PC-9 (cell line): Measurements from ENCODE around the gene IL15. TPM values are rescaled to one million over a fixed set of nuclear protein-coding genes. Genes with fewer than 3 reads are reported as not detected.

Experiments
- BruUV-seq: library from RNA; stranded (reverse); fragments of 400-500 nt; replicated peaks from 2 replicates; lab custom pipeline; 2021; lab: Mats Ljungman, UMichigan
- CTCF ChIA-PET: fragments of 300-600 bp; sonication (Branson Sonifier 250); formaldehyde crosslinking; loops from one replicate; lab custom pipeline; 2022; ENCODE audit warnings: antibody characterized with exemption; lab: Charles Lee
- POLR2A ChIA-PET: fragments of 300-600 bp; sonication (Branson Sonifier 250); formaldehyde crosslinking; loops from one replicate; lab custom pipeline; 2022; ENCODE audit warnings: antibody characterized with exemption; ENCODE audit not compliant: unreplicated experiment; lab: Charles Lee
- DNase-seq, 2 experiments: peaks; one replicate each; pipeline versions ENCODE4 v3.0.0 to v3.0.0-alpha.2; 2015 to 2022; ENCODE audit warnings: mixed read lengths in 1 of 2
- H2AFZ ChIP-seq: fragments of 200-600 bp; sonication (generic); 2 replicates; pipeline ENCODE4 v1.8.1; 2017; ENCODE audit warnings: antibody characterized with exemption
- H3F3A ChIP-seq: fragments of 200-600 bp; sonication (generic); 2 replicates; pipeline ENCODE4 v1.8.1; 2017; ENCODE audit warnings: antibody characterized with exemption, mild to moderate bottlenecking, low read depth; ENCODE audit not compliant: insufficient read depth
- H3K27ac ChIP-seq: fragments of 200-600 bp; sonication (generic); 2 replicates; pipeline ENCODE4 v1.6.1; 2016; ENCODE audit warnings: mixed run types
- H3K27me3 ChIP-seq: fragments of 200-600 bp; sonication (generic); 2 replicates; pipeline ENCODE4 v1.6.1; 2016; ENCODE audit warnings: low read depth, mixed run types; ENCODE audit not compliant: insufficient read depth
- H3K36me3 ChIP-seq: fragments of 200-600 bp; sonication (generic); 2 replicates; pipeline ENCODE4 v1.6.1; 2016; ENCODE audit warnings: low read depth, mixed run types
- H3K4me1 ChIP-seq: fragments of 200-600 bp; sonication (generic); replicated peaks from 2 replicates; pipeline ENCODE4 v1.6.1; 2016; ENCODE audit warnings: mixed run types; ENCODE audit not compliant: insufficient read depth
- H3K4me2 ChIP-seq: fragments of 200-600 bp; sonication (generic); 2 replicates; pipeline ENCODE4 v1.6.1; 2017; ENCODE audit warnings: mixed run types
- H3K4me3 ChIP-seq: fragments of 200-600 bp; sonication (generic); 2 replicates; pipeline ENCODE4 v1.6.1; 2016; ENCODE audit warnings: mixed run types
- H3K79me2 ChIP-seq: fragments of 200-600 bp; sonication (generic); 2 replicates; pipeline ENCODE4 v1.6.1; 2017; ENCODE audit warnings: low read depth, mixed run types
- H3K9me2 ChIP-seq: fragments of 200-600 bp; sonication (generic); 2 replicates; pipeline ENCODE4 v1.8.1; 2017; ENCODE audit warnings: mild to moderate bottlenecking; ENCODE audit not compliant: insufficient read depth
- H3K9me3 ChIP-seq: fragments of 200-600 bp; sonication (generic); 2 replicates; pipeline ENCODE4 v1.8.1; 2016; ENCODE audit warnings: low read depth; ENCODE audit not compliant: insufficient read depth
- H4K20me1 ChIP-seq: fragments of 200-600 bp; sonication (generic); 2 replicates; pipeline ENCODE4 v1.8.1; 2017; ENCODE audit not compliant: insufficient read depth
- CTCF ChIP-seq: fragments of 200-600 bp; sonication (generic); conservative IDR thresholded peaks from 2 replicates; pipeline ENCODE4 v1.6.1; 2017; ENCODE audit warnings: mixed run types, antibody characterized with exemption, mild to moderate bottlenecking, moderate library complexity
- EZH2 ChIP-seq: fragments of 200-600 bp; sonication (generic); IDR thresholded peaks from 2 replicates; pipeline ENCODE4 v1.8.0; 2017; ENCODE audit warnings: antibody characterized with exemption, low read depth
- intact Hi-C: fragments of 100-400 bp; cut with micrococcal nuclease; formaldehyde crosslinking; loops from one replicate; pipeline ENCODE4 v1.10.0; 2022; ENCODE audit not compliant: unreplicated experiment
- total RNA-seq: library from RNA; stranded (reverse); gene quantifications from 2 replicates; pipeline ENCODE4 v1.2.3, GENCODE V29; 2021

Gene IL15
- total RNA-seq, 1 experiment from 2014 or later: 4.2 TPM

DNA sequence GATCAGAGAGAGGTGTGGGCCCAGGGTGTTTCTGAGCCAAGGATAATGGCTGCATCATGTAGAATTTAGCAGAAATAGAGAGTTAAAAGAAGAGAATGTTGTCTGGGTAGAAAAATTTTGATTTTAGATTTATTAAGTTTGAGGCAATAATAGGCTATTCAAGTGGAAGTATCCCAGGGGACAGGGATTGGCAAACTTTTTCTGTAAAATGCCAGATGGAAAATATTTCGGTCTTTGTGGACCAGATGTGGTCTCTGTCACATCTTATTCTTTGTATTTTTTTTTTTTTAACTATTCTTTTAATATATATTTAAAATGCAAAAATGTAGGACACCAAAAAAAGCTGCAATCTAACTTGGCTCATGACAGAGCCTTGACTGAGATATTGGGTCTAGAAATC, 33.1 kb downstream of the IL15 start:
- TF ChIP-seq EZH2: no peak
- no peak for TF ChIP-seq CTCF
- Histone ChIP-seq H3K9me2 (no peaks in the 10 kb centered on the region), H3K79me2 (no peaks in the 10 kb centered on the region), H2AFZ (no peak overlapping the region), H3K9me3 (no peaks in the 10 kb centered on the region), H3K27ac (no peak overlapping the region), H3K4me1 (no peaks in the 10 kb centered on the region), H4K20me1 (no peaks in the 10 kb centered on the region), H3F3A (no peaks in the 10 kb centered on the region), H3K4me3 (no peak overlapping the region), H3K36me3 (no peaks in the 10 kb centered on the region), H3K27me3 (no peaks in the 10 kb centered on the region), H3K4me2 (no peak overlapping the region)
- no peak for DNase-seq
- ChIA-PET POLR2A (no interaction called here), CTCF (no interaction called here)
- intact Hi-C loops: no loop called here
- BruUV-seq: no TSS peak

GRCh38 chr4:141675384-141675783, 39.0 kb downstream of the IL15 start:
- Histone ChIP-seq H3K9me3 (no peaks in the 10 kb centered on the region), H3K27ac (no peak overlapping the region), H3K4me2 (no peak overlapping the region), H3K79me2 (no peaks in the 10 kb centered on the region), H4K20me1 (no peaks in the 10 kb centered on the region), H3F3A (no peaks in the 10 kb centered on the region), H3K9me2 (no peaks in the 10 kb centered on the region), H3K36me3 (no peaks in the 10 kb centered on the region), H2AFZ (no peak overlapping the region), H3K4me1 (no peaks in the 10 kb centered on the region), H3K4me3 (no peak overlapping the region), H3K27me3 (no peaks in the 10 kb centered on the region)
- no peak for TF ChIP-seq EZH2
- no peak for TF ChIP-seq CTCF
- no TSS peak for BruUV-seq
- intact Hi-C loops: no loop called here
- ChIA-PET CTCF (no interaction called here), POLR2A (no interaction called here)
- no peak for DNase-seq

- DNase-seq: no peak
- BruUV-seq: no TSS peak
- CTCF ChIA-PET: no interaction called here
- H3K27me3 ChIP-seq: no peaks in the 10 kb centered on the region
- intact Hi-C loops: no loop called here
- H4K20me1 ChIP-seq: no peaks in the 10 kb centered on the region
- H3K4me3 ChIP-seq: no peak overlapping the region
- TF ChIP-seq CTCF (no peak), EZH2 (no peak)
- no peaks in the 10 kb centered on the region for H3K36me3 ChIP-seq
- no peak overlapping the region for H3K4me2 ChIP-seq
- no peaks in the 10 kb centered on the region for H3K9me2 ChIP-seq
- POLR2A ChIA-PET: no interaction called here
- no peaks in the 10 kb centered on the region for H3F3A ChIP-seq
- H3K9me3 ChIP-seq: no peaks in the 10 kb centered on the region
- no peaks in the 10 kb centered on the region for H3K79me2 ChIP-seq
- H3K27ac ChIP-seq: no peak overlapping the region
- no peak overlapping the region for H2AFZ ChIP-seq
- H3K4me1 ChIP-seq: no peaks in the 10 kb centered on the region
These were observed 39.8 kb downstream of the IL15 start for GRCh38 chr4:141676087-141676670.
